ENCODE measurements around the gene CPEB4.

CPEB4 gene

DNA sequence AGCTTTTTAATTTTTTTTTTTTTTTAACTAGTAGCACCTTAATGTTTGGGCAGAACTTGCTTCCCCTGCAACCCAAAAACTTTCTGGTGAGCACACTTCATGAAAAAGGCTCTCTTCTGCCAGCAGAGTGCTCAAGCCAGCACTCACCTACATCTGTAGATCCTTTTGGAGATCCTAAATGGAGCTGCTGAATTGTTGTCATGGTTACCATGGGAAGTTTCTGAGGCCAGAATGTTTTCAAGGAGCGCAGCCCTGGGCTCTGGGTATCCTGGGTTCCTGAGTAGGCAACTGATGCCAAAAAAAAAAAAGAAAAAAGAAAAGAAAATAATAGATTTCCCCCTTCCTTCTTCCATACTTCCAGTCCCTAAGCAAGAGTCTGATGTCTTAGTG lies 3.1 kb upstream of the CPEB4 start:
- TF ChIP-seq ZNF274 (IDR thresholded peaks at IDR 0.05; ENCODE audit: low read depth, low read length), result no peak
- no peak overlapping the region; the same call in 1 of the 2 replicates for H3K4me3 ChIP-seq (ENCODE audit: low read length)

DNA sequence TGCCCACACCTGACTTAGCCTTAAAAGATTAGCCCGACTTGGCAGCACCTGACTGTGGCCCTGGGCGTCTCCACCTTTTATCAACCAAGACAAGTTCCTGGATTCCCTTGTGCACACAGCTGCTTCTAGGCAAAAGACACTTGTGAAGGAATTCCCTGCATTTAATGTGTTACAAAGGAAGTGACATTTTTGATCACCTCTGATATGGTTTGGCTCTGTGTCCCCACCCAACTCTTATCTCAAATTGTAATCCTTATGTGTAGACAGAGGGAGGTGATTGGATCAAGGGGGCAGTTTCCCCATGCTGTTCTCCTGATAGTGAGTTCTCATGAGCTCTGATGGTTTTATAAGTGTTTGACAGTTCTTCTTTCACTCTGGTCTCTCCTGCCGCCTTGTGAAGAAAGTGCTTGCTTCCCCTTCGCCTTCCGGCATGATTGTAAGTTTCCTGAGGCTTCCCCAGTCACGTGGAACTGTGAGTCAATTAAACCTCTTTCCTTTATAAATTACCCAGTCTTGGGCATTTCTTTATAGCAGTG lies 2.6 kb upstream of the CPEB4 start:
- TF ChIP-seq ZNF274 (IDR thresholded peaks at IDR 0.05; ENCODE audit: low read depth, low read length), result no peak
- H3K4me3 ChIP-seq (ENCODE audit: low read length), result no peak overlapping the region; the same call in 1 of the 2 replicates

DNA sequence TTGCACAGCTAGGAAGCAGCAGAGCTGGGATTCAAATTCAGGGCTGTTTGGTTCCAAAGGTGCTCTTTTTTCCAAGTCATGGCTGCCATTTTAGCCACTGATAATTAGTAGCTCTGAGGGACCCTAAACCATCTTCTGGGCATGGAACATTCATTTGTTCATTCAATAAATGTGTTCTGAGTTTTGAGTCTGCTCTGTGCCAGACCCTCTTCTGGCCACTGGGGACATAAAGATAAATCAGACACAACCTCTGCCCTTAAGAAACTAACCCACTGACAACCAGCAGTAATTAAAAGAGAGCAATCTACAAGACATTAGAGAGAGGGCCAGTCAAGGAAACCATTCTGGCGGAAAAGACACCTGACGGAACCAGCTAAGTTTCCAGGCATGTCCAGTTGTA lies 2.0 kb upstream of the CPEB4 start:
- no peak overlapping the region for H3K4me3 ChIP-seq (ENCODE audit: low read length)
- no peak for TF ChIP-seq ZNF274 (IDR thresholded peaks at IDR 0.05; ENCODE audit: low read depth, low read length)

DNA sequence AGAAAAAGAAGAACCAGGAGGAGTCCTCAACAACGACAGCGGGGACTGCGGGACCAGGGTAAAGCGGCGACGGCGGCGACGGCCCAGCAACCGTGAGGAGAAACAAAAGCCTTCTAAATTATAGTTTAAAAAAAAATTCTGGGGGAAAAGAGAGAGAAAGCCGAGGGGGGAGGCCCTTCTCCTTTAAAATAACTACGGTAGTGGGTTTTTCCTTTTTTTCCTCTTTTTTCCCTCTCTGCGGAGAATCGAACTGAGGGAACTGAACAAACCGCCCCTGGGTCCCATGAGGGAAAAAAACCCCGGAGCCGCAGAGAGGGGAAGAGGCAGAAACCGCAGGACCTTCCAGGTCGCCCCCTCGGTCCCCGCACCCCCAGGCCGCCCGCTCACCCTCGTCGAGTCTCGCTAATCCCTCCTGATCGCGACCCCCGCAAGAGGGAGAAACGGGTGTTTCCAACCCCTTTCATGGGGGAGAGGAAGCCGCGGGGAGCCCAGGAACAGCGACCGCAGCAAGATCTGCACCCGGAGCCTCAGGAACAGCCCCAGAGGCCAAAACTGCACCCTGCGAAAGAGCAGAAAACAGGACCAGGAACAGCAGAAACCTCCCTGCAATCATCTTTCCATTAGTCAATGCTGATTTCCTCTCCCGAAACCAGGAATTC lies 453 bp downstream of the CPEB4 start:
- no peak for TF ChIP-seq ZNF274 (IDR thresholded peaks at IDR 0.05; ENCODE audit: low read depth, low read length)
- H3K4me3 ChIP-seq (ENCODE audit: low read length), result peak overlapping the region; percentile 86

DNA sequence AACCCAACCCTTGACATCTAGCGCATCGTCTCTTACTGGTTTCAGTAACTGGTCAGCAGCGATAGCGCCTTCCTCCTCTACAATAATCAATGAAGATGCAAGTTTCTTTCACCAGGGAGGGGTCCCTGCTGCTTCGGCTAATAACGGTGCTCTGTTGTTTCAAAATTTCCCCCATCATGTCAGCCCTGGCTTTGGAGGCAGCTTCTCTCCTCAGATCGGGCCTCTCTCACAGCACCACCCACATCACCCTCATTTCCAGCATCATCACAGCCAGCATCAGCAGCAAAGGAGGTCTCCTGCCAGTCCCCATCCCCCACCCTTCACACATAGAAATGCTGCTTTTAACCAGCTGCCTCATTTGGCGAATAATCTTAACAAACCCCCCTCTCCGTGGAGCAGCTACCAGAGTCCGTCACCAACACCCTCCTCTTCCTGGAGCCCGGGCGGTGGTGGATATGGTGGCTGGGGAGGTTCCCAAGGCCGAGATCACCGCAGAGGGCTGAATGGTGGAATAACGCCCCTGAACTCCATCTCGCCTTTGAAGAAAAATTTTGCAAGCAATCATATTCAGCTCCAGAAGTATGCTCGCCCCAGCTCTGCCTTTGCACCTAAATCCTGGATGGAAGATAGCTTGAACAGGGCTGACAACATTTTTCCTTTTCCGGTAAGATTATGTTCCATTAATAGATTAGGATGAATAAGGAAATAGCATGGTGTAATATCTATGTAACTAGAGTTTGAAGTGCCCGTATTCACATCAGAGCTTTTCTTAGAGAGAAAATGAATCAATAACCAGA lies 2.2 kb downstream of the CPEB4 start:
- H3K4me3 ChIP-seq (ENCODE audit: low read length), result peak overlapping the region; percentile 26
- no peak for TF ChIP-seq ZNF274 (IDR thresholded peaks at IDR 0.05; ENCODE audit: low read depth, low read length)

DNA sequence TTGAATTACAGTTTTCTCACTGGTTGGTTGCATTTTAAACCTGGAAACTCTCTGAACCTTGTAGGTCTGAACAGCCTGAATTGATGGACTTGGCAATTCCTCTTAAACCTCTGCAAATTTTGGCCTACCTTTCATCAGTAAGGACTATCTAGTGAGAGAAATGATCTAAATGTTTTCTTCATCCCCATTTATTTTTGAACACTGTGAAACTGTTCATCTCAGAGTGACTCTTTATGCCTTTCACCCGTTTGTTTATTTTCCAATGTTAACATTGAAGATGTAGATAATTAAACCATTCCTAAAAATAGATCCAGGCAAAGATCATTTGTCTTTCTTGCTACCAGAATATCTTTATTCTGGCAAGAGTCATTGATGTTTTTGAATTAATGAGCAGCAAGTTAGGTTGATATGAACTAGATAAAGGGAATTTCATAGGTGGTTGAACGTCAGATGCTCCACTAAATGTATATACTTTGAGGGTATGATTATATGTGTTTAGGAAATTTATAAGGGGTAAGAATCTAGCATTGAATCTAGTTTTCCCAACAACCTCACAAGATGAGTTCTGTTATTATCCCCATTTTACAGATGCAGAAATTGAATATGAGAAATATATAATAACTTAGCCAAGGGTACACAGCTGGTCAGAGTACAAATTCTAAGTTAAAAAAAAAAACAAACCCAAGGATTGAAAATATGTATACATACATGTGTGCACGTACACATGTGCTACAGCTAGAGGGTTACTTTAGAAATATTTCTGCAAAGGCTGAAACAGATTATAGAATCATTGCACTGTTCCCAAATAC lies 3.4 kb downstream of the CPEB4 start:
- H3K4me3 ChIP-seq (ENCODE audit: low read length), result peak overlapping the region; percentile 26; the same call in 1 of the 2 replicates
- TF ChIP-seq ZNF274 (IDR thresholded peaks at IDR 0.05; ENCODE audit: low read depth, low read length), result no peak

DNA sequence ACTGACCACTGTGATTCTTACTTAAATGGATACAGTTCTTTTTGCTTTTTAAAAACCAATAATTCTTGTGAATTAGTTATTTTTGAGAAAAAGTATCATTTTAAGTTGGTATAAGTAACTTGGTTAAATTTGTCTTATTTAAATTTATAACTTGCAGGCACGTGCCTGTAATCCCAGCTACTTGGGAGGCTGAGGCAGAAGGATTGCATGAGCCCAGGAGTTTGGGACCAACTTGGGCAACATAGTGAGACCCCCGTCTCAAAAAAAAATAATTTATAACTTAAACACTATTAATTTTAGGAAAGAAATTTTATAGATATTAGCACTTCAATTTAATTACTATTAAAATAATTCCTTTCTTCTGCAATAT lies 5.0 kb downstream of the CPEB4 start:
- TF ChIP-seq ZNF274 (IDR thresholded peaks at IDR 0.05; ENCODE audit: low read depth, low read length), result no peak
- H3K4me3 ChIP-seq (ENCODE audit: low read length), result peak overlapping the region; percentile 46

DNA sequence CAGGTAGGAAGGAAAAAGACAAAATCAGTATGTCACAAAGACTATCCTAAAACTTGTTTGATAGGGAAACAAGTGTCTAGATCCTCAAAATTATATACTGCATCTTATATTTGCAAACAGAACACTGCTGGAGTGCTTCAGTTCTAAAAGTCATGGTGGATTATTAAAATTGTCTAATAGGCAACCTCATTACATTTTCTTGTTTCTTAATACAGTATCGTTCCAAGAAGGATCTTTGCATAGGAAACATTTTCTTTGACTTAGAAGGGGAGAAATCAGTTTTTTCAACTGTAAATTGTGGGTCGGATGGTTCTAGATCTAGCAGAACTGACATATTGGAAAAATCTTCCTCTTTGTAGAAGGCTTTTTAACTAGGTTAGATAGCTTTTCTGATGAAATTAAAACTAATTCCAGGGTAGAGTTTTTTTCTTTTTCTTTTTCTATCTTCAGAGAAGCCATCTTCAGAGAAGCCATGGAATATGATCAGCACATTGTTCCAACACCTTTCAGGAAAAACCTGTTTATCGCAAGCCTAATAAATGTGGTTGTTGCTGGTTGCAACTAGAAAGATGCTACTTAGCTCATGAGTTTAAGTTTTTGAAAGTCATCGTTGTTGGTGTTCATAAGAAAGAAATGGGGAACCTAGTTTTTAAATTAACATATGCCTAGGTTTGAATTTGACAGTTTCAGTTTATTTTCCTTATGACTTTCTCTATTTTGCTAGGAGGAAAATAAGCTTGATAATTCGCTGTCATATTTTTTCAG lies 7.4 kb downstream of the CPEB4 start:
- no peak overlapping the region; the same call in 1 of the 2 replicates for H3K4me3 ChIP-seq (ENCODE audit: low read length)
- TF ChIP-seq ZNF274 (IDR thresholded peaks at IDR 0.05; ENCODE audit: low read depth, low read length), result no peak

DNA sequence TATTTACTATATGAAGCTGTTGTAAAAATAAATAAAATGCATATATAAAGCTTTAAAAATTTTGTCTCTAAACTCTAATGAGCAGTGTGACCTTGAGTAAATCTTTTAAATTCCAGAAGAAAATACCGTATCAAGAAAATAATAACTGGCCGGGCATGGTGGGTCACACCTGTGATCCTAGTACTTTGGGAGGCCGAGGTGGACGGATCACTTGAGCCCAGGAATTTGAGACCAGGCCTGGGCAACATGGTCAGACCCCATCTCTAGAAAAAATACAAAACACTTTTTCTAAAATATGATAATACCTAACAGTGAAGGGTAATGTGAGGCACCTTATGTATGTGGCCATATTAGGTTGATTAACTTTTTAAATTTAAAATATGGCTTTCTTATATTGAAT lies 8.5 kb downstream of the CPEB4 start:
- no peak overlapping the region for H3K4me3 ChIP-seq (ENCODE audit: low read length)
- no peak for TF ChIP-seq ZNF274 (IDR thresholded peaks at IDR 0.05; ENCODE audit: low read depth, low read length)

DNA sequence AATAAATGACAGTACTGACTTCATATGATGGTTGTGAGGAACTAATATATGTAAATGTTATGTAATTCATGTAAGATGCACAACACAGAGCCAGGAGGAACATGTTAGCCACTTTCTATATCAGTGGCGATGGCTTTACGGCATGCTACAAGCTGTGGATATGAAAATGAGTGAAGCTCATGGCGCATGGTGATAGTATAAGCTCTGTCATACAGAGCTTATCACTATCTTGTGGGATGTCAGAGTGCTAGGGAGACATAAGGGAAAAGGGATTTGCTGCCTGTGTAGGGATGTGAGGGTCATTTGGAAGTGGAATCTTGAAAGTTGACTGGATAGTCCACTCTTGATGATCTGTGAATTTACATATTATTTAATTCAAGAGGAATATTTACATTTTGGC lies 13.6 kb downstream of the CPEB4 start:
- no peak overlapping the region for H3K4me3 ChIP-seq (ENCODE audit: low read length)
- TF ChIP-seq ZNF274 (IDR thresholded peaks at IDR 0.05; ENCODE audit: low read depth, low read length), result no peak

DNA sequence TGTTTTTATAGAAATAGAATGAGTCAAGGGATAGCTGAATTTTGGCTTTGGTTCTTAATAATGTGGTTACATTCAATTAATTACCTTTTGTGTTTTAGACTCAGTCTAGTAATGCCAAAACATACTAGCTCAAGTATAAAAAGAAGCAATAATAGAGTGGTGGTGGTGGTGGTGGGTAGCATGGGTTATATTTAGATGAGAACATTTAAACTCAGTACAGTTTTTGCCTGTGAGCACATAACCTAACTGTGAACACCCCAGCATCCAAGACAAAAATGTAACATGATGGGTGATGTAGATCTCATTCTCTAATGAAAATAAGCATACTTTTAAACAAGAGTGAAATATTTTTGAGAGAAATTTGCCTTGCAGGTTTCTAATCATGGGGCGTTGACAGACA lies 14.2 kb downstream of the CPEB4 start:
- TF ChIP-seq ZNF274 (IDR thresholded peaks at IDR 0.05; ENCODE audit: low read depth, low read length), result no peak
- no peak overlapping the region for H3K4me3 ChIP-seq (ENCODE audit: low read length)

DNA sequence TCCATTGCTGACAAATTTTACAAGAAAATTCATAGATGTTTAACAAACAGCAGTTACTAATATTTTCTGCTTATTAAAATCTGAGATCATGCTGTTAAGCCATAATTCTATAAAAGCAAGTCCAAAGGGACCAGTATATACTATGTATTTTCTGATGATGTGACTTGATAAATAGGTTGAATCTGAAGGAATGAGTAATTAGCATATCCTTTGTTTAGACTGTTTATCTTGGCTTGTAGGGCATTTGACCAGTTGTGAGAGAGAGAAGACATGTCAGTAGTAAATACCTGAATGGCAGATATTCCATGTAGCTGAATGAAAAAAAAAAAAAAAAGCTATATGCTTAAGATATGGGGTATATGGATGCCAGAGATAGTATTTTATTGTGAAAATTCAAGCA lies 14.6 kb downstream of the CPEB4 start:
- TF ChIP-seq ZNF274 (IDR thresholded peaks at IDR 0.05; ENCODE audit: low read depth, low read length), result no peak

DNA sequence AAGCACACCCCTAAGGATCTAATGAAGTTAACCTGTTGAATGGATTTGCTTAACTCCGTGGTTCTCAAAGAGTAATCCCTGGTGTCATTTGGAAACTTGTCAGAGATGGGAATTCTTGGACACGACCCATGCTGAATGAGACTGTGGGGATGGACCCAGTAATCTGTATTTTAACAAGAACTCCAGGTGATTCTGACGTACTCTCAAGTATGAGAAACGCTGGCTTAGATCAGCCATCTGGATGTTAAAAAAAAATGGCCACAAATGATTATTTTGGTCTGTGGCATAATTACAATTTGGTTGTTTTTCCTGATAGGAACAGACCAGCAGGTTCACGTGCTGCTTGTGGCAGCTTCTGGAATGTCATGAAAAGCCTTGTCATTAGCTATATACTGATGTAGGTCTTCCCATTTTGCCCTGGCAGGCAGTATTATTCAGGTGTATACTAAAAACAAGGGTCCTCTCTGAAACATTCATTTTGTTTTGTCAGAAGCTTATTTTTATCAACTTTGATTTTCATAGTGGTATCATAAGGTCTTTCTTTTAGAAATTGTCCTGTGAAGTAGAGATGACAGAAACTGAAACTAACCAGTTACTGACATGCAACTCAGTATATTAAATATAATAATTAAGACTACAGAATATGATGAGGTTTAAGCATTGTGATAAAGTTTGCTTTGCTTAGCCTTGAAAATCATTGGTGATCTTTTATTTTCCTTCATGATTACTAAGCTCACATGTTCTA lies 15.4 kb downstream of the CPEB4 start:
- peak overlapping the region; percentile 47 for H3K4me3 ChIP-seq (ENCODE audit: low read length)
- no peak for TF ChIP-seq ZNF274 (IDR thresholded peaks at IDR 0.05; ENCODE audit: low read depth, low read length)

More for the DNA sequence above, 14.6 kb downstream of the CPEB4 start:
- H3K4me3 ChIP-seq (ENCODE audit: low read length), result no peak overlapping the region

Measured in GM08714 (cell line).